HG03280 (cell line): ENCODE results near the gene XKR3.
"Not testable (repeated sequence)": the region's sequence is repeated elsewhere in the genome, so short reads cannot be mapped to it uniquely, and the experiment has no call there.

Source experiments
- ATAC-seq: cut with Tn5 transposase; IDR thresholded peaks from one replicate; pipeline ENCODE4 v1.9.1; 2021; ENCODE audit warnings: mild to moderate bottlenecking, moderate library complexity; ENCODE audit not compliant: unreplicated experiment

Gene XKR3

DNA sequence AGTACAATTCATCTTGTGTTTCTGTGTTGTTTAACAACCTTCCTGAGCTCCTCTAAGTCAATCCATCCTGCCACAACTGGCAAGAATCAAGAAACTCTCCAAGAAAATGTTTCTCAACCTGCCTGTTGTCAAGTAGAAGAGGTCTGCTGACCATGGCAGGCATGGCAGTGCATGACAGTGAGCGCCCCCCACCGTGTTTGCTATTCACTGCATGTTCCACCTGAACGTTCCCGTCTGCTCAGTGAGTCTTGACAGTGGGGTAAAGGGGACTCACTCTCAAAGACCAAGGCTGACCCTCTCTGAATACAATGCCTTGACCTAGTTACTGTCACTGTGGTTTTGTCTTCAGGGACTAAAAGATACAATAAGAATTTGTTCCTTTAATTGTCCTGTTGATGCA, 75.9 kb downstream of the XKR3 start:
- ATAC-seq: not testable (repeated sequence)

DNA sequence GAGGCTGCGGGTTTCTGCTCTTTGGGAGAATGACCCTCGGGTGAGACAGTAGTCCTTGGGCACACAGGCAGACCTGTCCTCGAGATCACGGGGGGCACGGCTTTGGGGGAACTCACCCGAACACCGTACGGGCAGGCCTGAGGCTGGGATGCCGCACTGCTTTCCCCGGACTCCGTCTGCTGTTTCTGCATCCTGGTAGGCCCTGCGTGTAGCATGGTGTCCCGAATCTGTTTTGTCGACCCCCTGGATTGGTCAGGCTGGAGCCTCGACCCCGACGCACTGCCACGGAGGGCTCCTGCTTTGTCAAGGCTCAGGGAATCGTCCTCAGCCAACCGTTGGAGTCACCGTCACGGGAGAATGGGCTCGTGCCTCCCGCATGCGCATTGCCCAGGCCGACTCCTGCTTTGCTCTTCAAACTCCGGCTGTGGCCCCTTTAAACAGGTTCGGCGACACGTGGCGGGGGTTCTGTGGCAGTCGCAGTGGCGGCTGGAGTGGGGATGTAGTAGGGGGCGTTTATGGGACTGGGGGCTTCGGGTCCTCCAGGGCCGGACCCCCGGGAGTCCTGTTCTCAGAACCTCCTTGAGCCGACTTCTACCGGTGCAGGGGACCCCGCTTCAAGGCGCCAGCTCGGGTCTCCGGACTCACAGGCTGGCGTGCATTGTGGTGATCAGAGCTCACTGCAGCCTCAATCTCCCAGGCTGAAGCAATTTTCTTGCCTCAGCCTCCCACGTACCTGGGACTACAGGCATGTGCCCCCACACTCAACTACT, 76.9 kb downstream of the XKR3 start:
- ATAC-seq: not testable (repeated sequence)

DNA sequence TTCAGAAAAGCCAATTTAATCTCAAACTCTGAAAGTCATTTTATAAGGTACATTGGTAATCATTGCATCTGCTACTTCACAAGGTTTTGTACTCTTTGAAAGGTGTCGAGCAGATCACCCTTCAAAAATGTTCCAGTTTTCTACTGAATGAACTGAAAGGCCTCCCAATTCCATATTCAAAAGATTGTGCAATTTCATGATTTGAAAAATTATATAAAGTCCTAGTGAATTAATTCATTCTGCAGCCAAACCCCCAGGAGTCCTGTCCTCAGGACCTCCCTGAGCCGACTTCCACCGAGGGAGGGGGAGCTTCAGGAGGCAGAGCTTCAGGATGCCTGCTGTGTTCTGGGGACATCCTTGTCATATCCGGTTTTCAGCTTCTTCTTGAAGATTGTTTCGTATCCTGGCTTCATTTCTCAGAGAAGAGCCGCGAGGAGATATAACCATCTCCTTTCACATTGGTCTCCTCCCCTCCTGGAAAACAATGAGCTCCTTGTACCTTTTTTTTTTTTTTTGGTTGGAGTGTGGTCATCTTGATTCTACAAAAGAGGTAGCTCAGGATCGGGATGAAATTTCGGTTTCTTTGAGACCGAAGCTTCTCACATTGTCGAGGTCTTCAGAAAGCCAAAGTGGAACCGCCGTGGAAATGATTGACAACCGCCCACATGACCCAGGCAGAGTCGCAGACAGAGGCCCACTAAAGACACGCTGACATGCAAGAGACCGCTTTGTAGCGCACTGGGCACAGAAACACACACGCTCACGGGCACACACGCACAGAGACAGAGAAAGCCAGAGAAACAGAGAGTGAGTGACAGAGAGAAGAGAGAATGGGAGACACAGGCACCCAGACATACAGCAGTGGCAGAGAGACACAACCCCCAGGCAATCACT, 77.7 kb downstream of the XKR3 start:
- ATAC-seq: not testable (repeated sequence)

DNA sequence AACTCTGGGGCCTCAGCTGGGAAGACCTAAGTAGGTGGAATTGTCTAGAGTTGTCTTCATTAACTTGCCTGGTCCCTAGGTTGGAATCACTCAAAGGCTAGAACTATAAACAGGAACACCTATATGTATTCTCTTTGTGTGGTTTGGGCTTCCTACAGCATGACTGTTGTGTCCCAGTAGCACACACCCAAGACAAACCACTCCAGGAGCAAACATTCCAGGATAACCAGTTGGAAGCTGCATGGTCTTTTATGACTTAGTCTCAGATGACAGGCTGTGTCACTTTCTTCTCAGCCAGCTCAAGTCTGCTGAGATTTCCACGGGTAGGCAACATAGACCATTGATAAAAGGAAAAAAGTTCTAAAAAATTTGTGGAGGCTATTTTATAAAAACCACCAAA, 90.9 kb downstream of the XKR3 start:
- ATAC-seq: not testable (repeated sequence)
